A549 treated with AZD2906 at 1 μM for 4 hours (cell line): ENCODE results near the gene POLR2J2. TPM values are rescaled to one million over a fixed set of nuclear protein-coding genes. Genes with fewer than 3 reads are reported as not detected.

Source experiments
- total RNA-seq: library from RNA; stranded (reverse); fragments of 200-300 nt; extraction: Qiagen RNA extraction; gene quantifications from 5 replicates; pipeline ENCODE4 v1.2.3, GENCODE V29; 2022

Gene POLR2J2
- total RNA-seq, result 0.23 to 0.46 TPM (median 0.26 TPM) in 5 replicates

GRCh38 chr7:102671166-102671955 lies at the start of gene POLR2J2:
TSS of gene POLR2J2 (minus strand) at chr7:102671663. CDS start at chr7:102671601, 62 bp downstream.

GRCh38 chr7:102649924-102650323 lies 21.5 kb downstream of the POLR2J2 start, which contains the start of gene SPDYE2B:
TSS of gene SPDYE2B (plus strand) at chr7:102650319. CDS start at chr7:102652349, 2,030 bp downstream.

GRCh38 chr7:102642691-102643090 lies 28.8 kb downstream of the POLR2J2 start, which contains the start of gene UPK3BL1:
TSS of gene UPK3BL1 (minus strand) at chr7:102642791. CDS start at chr7:102642741, 50 bp downstream.

GRCh38 chr7:102616507-102617125 lies 54.8 kb downstream of the POLR2J2 start, which contains the start of gene RASA4:
TSS of gene RASA4 (minus strand) at chr7:102616756. CDS start at chr7:102616689, 67 bp downstream.

Other genes starting within 250 kb of the POLR2J2 start
- gene ORAI2, start 238.1 kb downstream of the POLR2J2 start, total RNA-seq, result 29.1 to 35.0 TPM (median 31.0 TPM) in 5 replicates
- 9.9 to 12.6 TPM (median 11.6 TPM) in 5 replicates for gene ALKBH4, start 206.8 kb downstream of the POLR2J2 start, total RNA-seq
- gene LRWD1, start 206.7 kb downstream of the POLR2J2 start, total RNA-seq, result 21.9 to 34.4 TPM (median 29.4 TPM) in 5 replicates
- 103 to 111 TPM (median 105 TPM) in 5 replicates for gene POLR2J, start 192.7 kb downstream of the POLR2J2 start, total RNA-seq
- gene RASA4B, start 153.9 kb downstream of the POLR2J2 start, total RNA-seq, result 1.2 to 2.1 TPM (median 1.5 TPM) in 5 replicates
- 2.1 to 3.4 TPM (median 2.9 TPM) in 5 replicates for gene UPK3BL2, start 128.0 kb downstream of the POLR2J2 start, total RNA-seq
- gene SPDYE2, start 120.4 kb downstream of the POLR2J2 start, total RNA-seq, result not detected in 5 replicates
- 13.6 to 35.7 TPM (median 28.1 TPM) in 5 replicates for gene POLR2J3, start 99.1 kb downstream of the POLR2J2 start, total RNA-seq
- 1.5 to 2.5 TPM (median 2.1 TPM) in 5 replicates for gene RASA4, start 54.9 kb downstream of the POLR2J2 start, total RNA-seq
- 7.7 to 15.5 TPM (median 12.6 TPM) in 5 replicates for gene UPK3BL1, start 28.9 kb downstream of the POLR2J2 start, total RNA-seq
- not detected in 5 replicates for gene SPDYE2B, start 21.3 kb downstream of the POLR2J2 start, total RNA-seq
- 6.7 to 7.9 TPM (median 7.1 TPM) in 5 replicates for gene FAM185A, start 77.3 kb upstream of the POLR2J2 start, total RNA-seq
- 0.07 to 0.14 TPM (median 0.09 TPM) in 3 of 5 replicates, not detected in the others for gene LRRC17, start 241.3 kb upstream of the POLR2J2 start, total RNA-seq